IMR-90 (cell line): ENCODE measurements around the gene UBTD1. TPM values are rescaled to one million over a fixed set of nuclear protein-coding genes. Genes with fewer than 3 reads are reported as not detected.

Source experiments
- ATAC-seq: fragments of 200-7000 bp; cut with Tn5 transposase; 2 replicates; pipeline ENCODE4 v1.9.1; 2020; ENCODE audit warnings: low read depth, mild to moderate bottlenecking, moderate library complexity
- BruUV-seq: library from RNA; stranded (reverse); fragments of 400-500 nt; replicated peaks from 2 replicates; lab custom pipeline; 2021; lab: Mats Ljungman, UMichigan
- CTCF ChIA-PET: fragments of 300-600 bp; formaldehyde crosslinking; extraction: SDS; loops from one replicate; lab custom pipeline; 2021; ENCODE audit warnings: antibody characterized with exemption; lab: Yijun Ruan, JAX
- POLR2A ChIA-PET: fragments of 300-600 bp; sonication (Branson Sonifier 250); formaldehyde crosslinking; loops from one replicate; lab custom pipeline; 2022; ENCODE audit warnings: antibody characterized with exemption; ENCODE audit not compliant: unreplicated experiment; lab: Charles Lee
- DNase-seq: peaks from one replicate; pipeline ENCODE4 v3.0.0; 2013
- H2AFZ ChIP-seq: replicated peaks from 2 replicates; pipeline ENCODE3; 2013; ENCODE audit warnings: low read length, mild to moderate bottlenecking; ENCODE audit not compliant: poor library complexity
- H2AK5ac ChIP-seq: 2 replicates; pipeline ENCODE4 v1.6.1; 2013; ENCODE audit warnings: low read depth, low read length, inconsistent platforms
- H2AK9ac ChIP-seq: replicated peaks from 2 replicates; pipeline ENCODE3; 2013; ENCODE audit warnings: mild to moderate bottlenecking, low read depth, low read length, moderate library complexity; ENCODE audit not compliant: poor library complexity
- H2BK120ac ChIP-seq: 2 replicates; pipeline ENCODE4 v1.6.1; 2013; ENCODE audit warnings: low read depth, low read length, inconsistent platforms
- H2BK15ac ChIP-seq: 3 replicates; pipeline ENCODE4 v1.6.1; 2013; ENCODE audit warnings: low read depth, low read length, inconsistent platforms
- H2BK20ac ChIP-seq: 2 replicates; pipeline ENCODE4 v1.6.1; 2013; ENCODE audit warnings: low read depth, mild to moderate bottlenecking, inconsistent platforms, low read length, moderate library complexity
- H2BK5ac ChIP-seq: 2 replicates; pipeline ENCODE4 v1.6.1; 2013; ENCODE audit warnings: mild to moderate bottlenecking, low read depth, low read length, inconsistent platforms; ENCODE audit not compliant: poor library complexity, severe bottlenecking
- H3K14ac ChIP-seq: replicated peaks from 2 replicates; pipeline ENCODE4 v1.6.1; 2013; ENCODE audit warnings: low read depth, low read length, inconsistent platforms
- H3K18ac ChIP-seq: 2 replicates; pipeline ENCODE4 v1.6.1; 2013; ENCODE audit warnings: low read depth, low read length, control low read depth
- H3K23ac ChIP-seq: 2 replicates; pipeline ENCODE4 v1.6.1; 2013; ENCODE audit warnings: low read depth, low read length, inconsistent platforms
- H3K27ac ChIP-seq: 2 replicates; pipeline ENCODE4 v1.5.1; 2013; ENCODE audit warnings: mild to moderate bottlenecking, control low read depth, low read length; ENCODE audit not compliant: insufficient read depth
- H3K27me3 ChIP-seq: 2 replicates; pipeline ENCODE4 v1.6.1; 2013; ENCODE audit warnings: low read length; ENCODE audit not compliant: control insufficient read depth, insufficient read depth
- H3K36me3 ChIP-seq: 2 replicates; pipeline ENCODE4 v1.6.1; 2013; ENCODE audit warnings: low read length, mixed read lengths; ENCODE audit not compliant: control insufficient read depth, insufficient read depth
- H3K4ac ChIP-seq: 2 replicates; pipeline ENCODE4 v1.6.1; 2013; ENCODE audit warnings: low read depth, low read length, inconsistent platforms
- H3K4me1 ChIP-seq: 2 replicates; pipeline ENCODE4 v1.6.1; 2013; ENCODE audit warnings: low read length, mixed read lengths; ENCODE audit not compliant: control insufficient read depth, insufficient read depth
- H3K4me2 ChIP-seq: 2 replicates; pipeline ENCODE4 v1.6.1; 2013; ENCODE audit warnings: low read depth, mild to moderate bottlenecking, control low read depth, low read length, moderate library complexity
- H3K4me3 ChIP-seq: 2 replicates; pipeline ENCODE4 v1.5.1; 2013; ENCODE audit warnings: low read depth, mild to moderate bottlenecking, control low read depth, low read length, moderate library complexity; ENCODE audit not compliant: insufficient read depth
- H3K56ac ChIP-seq: 2 replicates; pipeline ENCODE4 v1.6.1; 2013; ENCODE audit warnings: low read length, inconsistent platforms; ENCODE audit not compliant: insufficient read depth; ENCODE audit errors: extremely low read depth
- H3K79me1 ChIP-seq, 2 experiments: 2 replicates each; pipeline ENCODE4 v1.6.1; 2013; ENCODE audit warnings: low read length in 2 of 2, inconsistent platforms in 1 of 2, low read depth in 1 of 2
- H3K9ac ChIP-seq: 2 replicates; pipeline ENCODE4 v1.6.1; 2013; ENCODE audit warnings: low read depth, low read length, control low read depth
- H3K9me1 ChIP-seq: 2 replicates; pipeline ENCODE4 v1.6.1; 2013; ENCODE audit warnings: low read length, inconsistent platforms; ENCODE audit not compliant: insufficient read depth
- H3K9me3 ChIP-seq: 2 replicates; pipeline ENCODE4 v1.6.1; 2013; ENCODE audit warnings: low read length; ENCODE audit not compliant: control insufficient read depth, insufficient read depth
- H4K20me1 ChIP-seq: 2 replicates; pipeline ENCODE4 v1.6.1; 2013; ENCODE audit warnings: low read length, inconsistent platforms; ENCODE audit not compliant: insufficient read depth
- H4K5ac ChIP-seq: 2 replicates; pipeline ENCODE4 v1.6.1; 2013; ENCODE audit warnings: mild to moderate bottlenecking, low read depth, low read length, control low read depth
- H4K8ac ChIP-seq, 2 experiments: 2 replicates each; pipeline ENCODE4 v1.6.1; 2013; ENCODE audit warnings: low read depth in 2 of 2, low read length in 2 of 2, control low read depth in 1 of 2, inconsistent platforms in 1 of 2
- H4K91ac ChIP-seq: 2 replicates; pipeline ENCODE4 v1.6.1; 2013; ENCODE audit warnings: low read depth, low read length, inconsistent platforms; ENCODE audit not compliant: insufficient read depth
- BHLHE40 ChIP-seq: fragments of 150-350 bp; IDR thresholded peaks from 2 replicates; pipeline ENCODE4 v1.6.1; 2016; ENCODE audit warnings: mild to moderate bottlenecking, low read depth, low read length
- CEBPB ChIP-seq: IDR thresholded peaks from 2 replicates; pipeline ENCODE4 v1.6.1; 2012; ENCODE audit warnings: low read depth, low read length, improper control_type of control experiment
- CHD1 ChIP-seq: IDR thresholded peaks from 2 replicates; pipeline ENCODE4 v1.6.1; 2012; ENCODE audit warnings: low read depth, low read length, improper control_type of control experiment
- FOS ChIP-seq: fragments of 150-350 bp; IDR thresholded peaks from 2 replicates; pipeline ENCODE4 v1.6.1; 2016; ENCODE audit warnings: low read depth, low read length
- MAFK ChIP-seq: IDR thresholded peaks from 2 replicates; pipeline ENCODE4 v1.6.1; 2012; ENCODE audit warnings: low read depth, low read length, improper control_type of control experiment
- MAZ ChIP-seq: IDR thresholded peaks from 2 replicates; pipeline ENCODE4 v1.6.1; 2012; ENCODE audit warnings: low read depth, mild to moderate bottlenecking, low read length, improper control_type of control experiment, moderate library complexity, borderline replicate concordance
- MXI1 ChIP-seq: IDR thresholded peaks from 2 replicates; pipeline ENCODE4 v1.6.1; 2012; ENCODE audit warnings: low read depth, mild to moderate bottlenecking, low read length, moderate library complexity, borderline replicate concordance
- NFE2L2 ChIP-seq: fragments of 150-350 bp; IDR thresholded peaks from 2 replicates; pipeline ENCODE4 v1.6.1; 2016; ENCODE audit warnings: low read depth, mild to moderate bottlenecking, low read length
- POLR2A ChIP-seq: IDR thresholded peaks from 2 replicates; pipeline ENCODE4 v1.6.1; 2012; ENCODE audit warnings: mild to moderate bottlenecking, low read depth, low read length
- RAD21 ChIP-seq: IDR thresholded peaks from 2 replicates; pipeline ENCODE4 v1.6.1; 2012; ENCODE audit warnings: low read length, improper control_type of control experiment
- RCOR1 ChIP-seq: IDR thresholded peaks from 2 replicates; pipeline ENCODE4 v1.6.1; 2012; ENCODE audit warnings: mild to moderate bottlenecking, low read length, improper control_type of control experiment; ENCODE audit not compliant: insufficient replicate concordance
- RFX5 ChIP-seq: IDR thresholded peaks from 2 replicates; pipeline ENCODE4 v1.8.0; 2012; ENCODE audit warnings: low read depth, mild to moderate bottlenecking, low read length, moderate library complexity
- SMC3 ChIP-seq: fragments of 150-350 bp; IDR thresholded peaks from 2 replicates; pipeline ENCODE4 v1.6.1; 2016; ENCODE audit warnings: low read depth, mild to moderate bottlenecking, antibody characterized with exemption, low read length, moderate library complexity
- WGBS, 2 experiments: methylation state at CpG; one replicate each; pipeline versions ENCODE4 v1.1.5 to v1.1.7; 2013; ENCODE audit warnings: missing lambda C conversion rate in 2 of 2; ENCODE audit not compliant: insufficient read length in 1 of 2; ENCODE audit errors: extremely low coverage in 2 of 2; 5-methylcytosine and 5-hydroxymethylcytosine counted together
- dilution Hi-C: fragments of 300-500 bp; cut with HindIII; formaldehyde crosslinking; loops from one replicate; pipeline ENCODE4 v1.14.3; 2018; ENCODE audit warnings: low sequenced_read_pairs; ENCODE audit not compliant: unreplicated experiment
- in situ Hi-C: fragments of 300-500 bp; cut with MboI; formaldehyde crosslinking; loops from 3 replicates; pipeline ENCODE4 v1.14.3; 2019; ENCODE audit warnings: low sequenced_read_pairs, inconsistent platforms, mixed read lengths
- intact Hi-C: fragments of 100-400 bp; cut with micrococcal nuclease; formaldehyde crosslinking; loops from 2 replicates; pipeline ENCODE4 v1.10.0; 2022
- polyA plus RNA-seq, 3 experiments: library from polyadenylated mRNA; depleted of rRNA; stranded (reverse); fragments of >200 nt; gene quantifications; 2 replicates each; pipeline ENCODE4 v1.2.3, GENCODE V29; 2012; ENCODE audit warnings: low replicate concordance in 1 of 3
- total RNA-seq: library from RNA; depleted of rRNA; stranded (reverse); fragments of >200 nt; gene quantifications from 2 replicates; pipeline ENCODE4 v1.2.3, GENCODE V29; 2012
- TF ChIP-seq, protein P1 (sequence below): fragments of 150-350 bp; IDR thresholded peaks from 2 replicates; pipeline ENCODE4 v1.6.1; 2017; ENCODE audit warnings: mild to moderate bottlenecking, antibody characterized with exemption, low read length, low read depth
- TF ChIP-seq, protein P2 (sequence below): conservative IDR thresholded peaks from 2 replicates; pipeline ENCODE4 v1.5.1; 2012; ENCODE audit warnings: mild to moderate bottlenecking, low read depth, low read length, improper control_type of control experiment
- TF ChIP-seq, protein P3 (sequence below): fragments of 150-350 bp; IDR thresholded peaks from 2 replicates; pipeline ENCODE4 v1.6.1; 2016; ENCODE audit warnings: low read depth, mild to moderate bottlenecking, low read length, moderate library complexity, borderline replicate concordance

UBTD1 gene
- total and polyA plus RNA-seq, 2 of the 4 experiments (the other 2 are of a cell fraction), result 21.9 to 44.9 TPM

DNA sequence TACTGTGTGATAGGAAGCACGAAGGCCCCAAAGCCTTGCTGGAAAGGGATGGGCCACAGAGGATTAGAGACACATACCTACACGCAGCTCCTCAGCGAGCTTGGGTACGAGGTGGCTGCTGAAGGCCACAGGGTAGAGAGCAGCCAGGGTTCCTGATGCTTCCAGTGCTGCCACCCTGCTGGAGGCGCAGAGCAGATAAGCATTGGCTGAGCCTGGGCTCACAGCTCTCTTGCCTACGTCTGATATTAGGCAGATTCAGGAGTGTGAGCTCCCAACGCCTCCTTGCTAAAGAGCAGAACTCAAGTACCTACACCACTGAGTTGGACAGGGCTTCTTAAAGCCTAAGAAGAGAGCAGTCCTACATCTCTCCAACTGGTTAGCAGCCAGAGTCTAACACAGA lies 32.7 kb upstream of the UBTD1 start:
- Histone ChIP-seq H3K79me1 (peaks cover 15% of the 10 kb centered on the region in 2 experiments; a peak in 3 of 4 replicates), H4K20me1 (peaks cover 11% of the 10 kb centered on the region; the same call in 1 of the 2 replicates), H2BK120ac (no peak overlapping the region), H3K9me3 (no peaks in the 10 kb centered on the region), H3K4me3 (no peak overlapping the region), H2BK20ac (no peak overlapping the region), H3K4ac (no peak overlapping the region), H3K4me1 (peaks cover 8% of the 10 kb centered on the region), H4K8ac (no peak overlapping the region), H3K18ac (no peak overlapping the region), H3K9me1 (no peaks in the 10 kb centered on the region), H3K14ac (no peak overlapping the region), H3K4me2 (no peak overlapping the region), H2AFZ (no peak overlapping the region), H3K36me3 (peaks cover 79% of the 10 kb centered on the region), H2AK9ac (no peak overlapping the region), H3K27ac (no peak overlapping the region), H3K27me3 (no peaks in the 10 kb centered on the region), H2BK5ac (no peak overlapping the region), H2BK15ac (no peak overlapping the region), H4K5ac (no peak overlapping the region), H2AK5ac (no peak overlapping the region), H3K56ac (no peak overlapping the region), H3K23ac (no peak overlapping the region), H4K91ac (no peak overlapping the region), H3K9ac (no peak overlapping the region)
- POLR2A ChIA-PET, result no interaction called here
- DNase-seq (no peak), ATAC-seq (no peak)
- CTCF ChIA-PET, result interaction anchor here (1.0 kb wide), 1 partner anchor 54 kb away, joined by 3 read pairs; no protein-coding TSS in a partner anchor
- BruUV-seq, result no TSS peak
- TF ChIP-seq, protein P1, sequence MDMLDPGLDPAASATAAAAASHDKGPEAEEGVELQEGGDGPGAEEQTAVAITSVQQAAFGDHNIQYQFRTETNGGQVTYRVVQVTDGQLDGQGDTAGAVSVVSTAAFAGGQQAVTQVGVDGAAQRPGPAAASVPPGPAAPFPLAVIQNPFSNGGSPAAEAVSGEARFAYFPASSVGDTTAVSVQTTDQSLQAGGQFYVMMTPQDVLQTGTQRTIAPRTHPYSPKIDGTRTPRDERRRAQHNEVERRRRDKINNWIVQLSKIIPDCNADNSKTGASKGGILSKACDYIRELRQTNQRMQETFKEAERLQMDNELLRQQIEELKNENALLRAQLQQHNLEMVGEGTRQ, result no peak
- TF ChIP-seq RFX5 (no peak), MXI1 (no peak), POLR2A (no peak), RAD21 (no peak), MAFK (no peak), CEBPB (no peak), CHD1 (no peak), MAZ (no peak), NFE2L2 (no peak), FOS (no peak), SMC3 (no peak), RCOR1 (no peak), BHLHE40 (no peak)
- TF ChIP-seq, protein P2, sequence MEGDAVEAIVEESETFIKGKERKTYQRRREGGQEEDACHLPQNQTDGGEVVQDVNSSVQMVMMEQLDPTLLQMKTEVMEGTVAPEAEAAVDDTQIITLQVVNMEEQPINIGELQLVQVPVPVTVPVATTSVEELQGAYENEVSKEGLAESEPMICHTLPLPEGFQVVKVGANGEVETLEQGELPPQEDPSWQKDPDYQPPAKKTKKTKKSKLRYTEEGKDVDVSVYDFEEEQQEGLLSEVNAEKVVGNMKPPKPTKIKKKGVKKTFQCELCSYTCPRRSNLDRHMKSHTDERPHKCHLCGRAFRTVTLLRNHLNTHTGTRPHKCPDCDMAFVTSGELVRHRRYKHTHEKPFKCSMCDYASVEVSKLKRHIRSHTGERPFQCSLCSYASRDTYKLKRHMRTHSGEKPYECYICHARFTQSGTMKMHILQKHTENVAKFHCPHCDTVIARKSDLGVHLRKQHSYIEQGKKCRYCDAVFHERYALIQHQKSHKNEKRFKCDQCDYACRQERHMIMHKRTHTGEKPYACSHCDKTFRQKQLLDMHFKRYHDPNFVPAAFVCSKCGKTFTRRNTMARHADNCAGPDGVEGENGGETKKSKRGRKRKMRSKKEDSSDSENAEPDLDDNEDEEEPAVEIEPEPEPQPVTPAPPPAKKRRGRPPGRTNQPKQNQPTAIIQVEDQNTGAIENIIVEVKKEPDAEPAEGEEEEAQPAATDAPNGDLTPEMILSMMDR, result no peak
- TF ChIP-seq, protein P3, sequence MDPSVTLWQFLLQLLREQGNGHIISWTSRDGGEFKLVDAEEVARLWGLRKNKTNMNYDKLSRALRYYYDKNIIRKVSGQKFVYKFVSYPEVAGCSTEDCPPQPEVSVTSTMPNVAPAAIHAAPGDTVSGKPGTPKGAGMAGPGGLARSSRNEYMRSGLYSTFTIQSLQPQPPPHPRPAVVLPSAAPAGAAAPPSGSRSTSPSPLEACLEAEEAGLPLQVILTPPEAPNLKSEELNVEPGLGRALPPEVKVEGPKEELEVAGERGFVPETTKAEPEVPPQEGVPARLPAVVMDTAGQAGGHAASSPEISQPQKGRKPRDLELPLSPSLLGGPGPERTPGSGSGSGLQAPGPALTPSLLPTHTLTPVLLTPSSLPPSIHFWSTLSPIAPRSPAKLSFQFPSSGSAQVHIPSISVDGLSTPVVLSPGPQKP, result no peak
- intact Hi-C loops, result loop anchor here (2.0 kb wide), 1 partner anchor 181 kb away; no protein-coding TSS in a partner anchor
- WGBS, 2 experiments, result 90% methylated on average over 6 of the region's 7 CpGs; no CpG with 5 or more reads in 1 of the 2 experiments
- dilution Hi-C loops, result no loop called here
- in situ Hi-C loops, result no loop called here
